Type B pancreatic cell (in vitro differentiated cells): ENCODE measurements around the gene CREB3L2. TPM values are rescaled to one million over a fixed set of nuclear protein-coding genes. Genes with fewer than 3 reads are reported as not detected.

ENCODE experiments used
- DNase-seq: peaks from one replicate; pipeline ENCODE4 v3.0.0; 2021; ENCODE audit warnings: mixed read lengths; ENCODE audit not compliant: unreplicated experiment; ENCODE audit errors: extremely low spot score
- H3K27ac Mint-ChIP-seq: 2 replicates; pipeline ENCODE4 v1.8.0; 2021; ENCODE audit warnings: mild to moderate bottlenecking, mixed read lengths
- H3K27me3 Mint-ChIP-seq: 2 replicates; pipeline ENCODE4 v1.8.0; 2021; ENCODE audit warnings: mixed read lengths
- H3K36me3 Mint-ChIP-seq: 2 replicates; pipeline ENCODE4 v1.8.0; 2021; ENCODE audit warnings: mixed read lengths
- H3K4me1 Mint-ChIP-seq: one replicate; pipeline ENCODE4 v1.8.0; 2021; ENCODE audit warnings: mixed read lengths; ENCODE audit not compliant: unreplicated experiment
- H3K4me3 Mint-ChIP-seq: 2 replicates; pipeline ENCODE4 v1.8.0; 2021; ENCODE audit warnings: mild to moderate bottlenecking, mixed read lengths
- H3K9me3 Mint-ChIP-seq: 2 replicates; pipeline ENCODE4 v1.8.0; 2021; ENCODE audit warnings: mixed read lengths
- total RNA-seq: library from RNA; stranded (reverse); gene quantifications from 2 replicates; pipeline ENCODE4 v1.2.1, GENCODE V29; 2021; ENCODE audit warnings: low replicate concordance
- TF ChIP-seq, protein P1 (sequence below): fragments of 200-600 bp; sonication (generic); conservative IDR thresholded peaks from 2 replicates; pipeline ENCODE4 v1.5.0; 2021; ENCODE audit warnings: antibody characterized with exemption, mild to moderate bottlenecking

The CREB3L2 gene
- total RNA-seq, 1 donor from 2014 or later, result 85.8 TPM

DNA sequence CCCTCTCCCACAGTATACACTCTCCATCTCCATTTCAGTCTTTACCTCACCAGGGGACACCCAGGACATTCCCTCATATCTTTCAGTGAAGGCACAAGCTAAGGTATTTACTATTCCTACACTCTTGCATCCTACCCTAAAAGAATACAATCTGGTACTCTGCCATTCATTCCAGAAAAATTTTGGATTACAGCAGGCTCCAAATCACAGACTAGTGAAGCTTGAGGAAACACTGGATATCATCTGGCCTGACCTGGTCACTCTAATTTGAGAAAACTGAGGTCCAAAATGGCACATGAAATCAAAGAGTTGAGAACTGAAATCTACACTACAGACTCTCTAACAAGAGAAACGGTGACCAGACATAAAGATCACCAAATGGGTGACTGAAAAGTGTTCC is 61.7 kb downstream of the CREB3L2 start:
- peak overlapping the region; percentile 57 for H3K27ac Mint-ChIP-seq
- H3K9me3 Mint-ChIP-seq, result peaks cover 8% of the 10 kb centered on the region
- DNase-seq, result no peak
- TF ChIP-seq, protein P1, sequence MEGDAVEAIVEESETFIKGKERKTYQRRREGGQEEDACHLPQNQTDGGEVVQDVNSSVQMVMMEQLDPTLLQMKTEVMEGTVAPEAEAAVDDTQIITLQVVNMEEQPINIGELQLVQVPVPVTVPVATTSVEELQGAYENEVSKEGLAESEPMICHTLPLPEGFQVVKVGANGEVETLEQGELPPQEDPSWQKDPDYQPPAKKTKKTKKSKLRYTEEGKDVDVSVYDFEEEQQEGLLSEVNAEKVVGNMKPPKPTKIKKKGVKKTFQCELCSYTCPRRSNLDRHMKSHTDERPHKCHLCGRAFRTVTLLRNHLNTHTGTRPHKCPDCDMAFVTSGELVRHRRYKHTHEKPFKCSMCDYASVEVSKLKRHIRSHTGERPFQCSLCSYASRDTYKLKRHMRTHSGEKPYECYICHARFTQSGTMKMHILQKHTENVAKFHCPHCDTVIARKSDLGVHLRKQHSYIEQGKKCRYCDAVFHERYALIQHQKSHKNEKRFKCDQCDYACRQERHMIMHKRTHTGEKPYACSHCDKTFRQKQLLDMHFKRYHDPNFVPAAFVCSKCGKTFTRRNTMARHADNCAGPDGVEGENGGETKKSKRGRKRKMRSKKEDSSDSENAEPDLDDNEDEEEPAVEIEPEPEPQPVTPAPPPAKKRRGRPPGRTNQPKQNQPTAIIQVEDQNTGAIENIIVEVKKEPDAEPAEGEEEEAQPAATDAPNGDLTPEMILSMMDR, result no peak
- no peak overlapping the region for H3K4me3 Mint-ChIP-seq
- peaks cover 27% of the 10 kb centered on the region for H3K36me3 Mint-ChIP-seq
- peaks cover 44% of the 10 kb centered on the region for H3K4me1 Mint-ChIP-seq
- no peaks in the 10 kb centered on the region for H3K27me3 Mint-ChIP-seq

DNA sequence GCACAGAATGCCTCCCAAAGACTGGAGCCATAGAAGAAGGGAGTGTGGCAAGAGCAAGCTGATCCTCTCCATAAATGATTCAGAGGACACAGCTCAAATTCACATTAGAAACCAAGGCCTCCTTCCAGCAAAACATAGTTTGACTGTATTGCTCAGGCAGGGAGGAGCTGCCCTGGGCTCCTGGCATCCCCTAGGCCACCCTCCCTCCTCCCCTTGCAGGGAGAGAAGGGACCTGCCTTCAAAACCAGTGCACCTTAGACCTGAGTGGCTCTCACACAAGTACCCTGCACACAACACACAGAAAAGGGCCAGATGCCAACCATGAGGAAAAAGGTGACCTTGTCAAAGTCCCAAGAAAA is 64.7 kb downstream of the CREB3L2 start:
- Mint-ChIP-seq H3K27ac (no peak overlapping the region), H3K4me3 (no peak overlapping the region), H3K36me3 (peaks cover 29% of the 10 kb centered on the region), H3K27me3 (no peaks in the 10 kb centered on the region), H3K9me3 (peaks cover 8% of the 10 kb centered on the region), H3K4me1 (peaks cover 56% of the 10 kb centered on the region)
- DNase-seq, result no peak
- TF ChIP-seq, protein P1, result no peak

DNA sequence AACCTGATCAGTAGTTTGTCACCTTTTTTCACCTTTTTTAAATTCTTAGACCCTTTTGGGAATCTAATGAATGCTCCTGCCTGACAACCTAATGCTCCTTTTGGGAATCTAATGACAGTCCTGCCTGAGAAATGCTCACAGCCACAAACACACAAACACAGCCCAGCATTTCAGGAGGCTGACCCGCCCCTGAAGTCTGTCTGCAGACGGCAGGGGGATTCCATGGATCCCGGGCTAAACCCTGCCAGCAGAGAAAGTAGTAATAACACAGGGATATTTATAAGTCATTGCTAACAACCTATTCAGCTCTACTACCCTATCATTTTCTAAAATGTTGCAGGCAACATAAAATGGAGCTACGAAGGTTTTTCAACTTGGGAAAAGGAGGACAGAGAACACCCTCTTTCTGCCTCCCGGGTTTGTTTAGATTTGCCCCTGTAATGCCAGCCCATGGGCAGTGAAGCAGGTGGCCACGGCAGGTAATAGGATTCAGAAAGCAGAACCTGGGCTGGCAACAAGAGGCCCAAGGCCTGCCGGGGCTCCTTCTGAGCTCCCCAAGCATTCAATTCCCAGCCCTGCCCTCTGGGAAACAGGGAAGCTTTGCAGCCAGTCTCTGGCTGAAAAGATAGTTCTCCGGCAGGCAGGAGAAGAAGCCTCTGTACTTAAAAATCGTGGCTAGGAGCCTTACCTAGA is 65.2 kb downstream of the CREB3L2 start:
- no peak for DNase-seq
- H3K27me3 Mint-ChIP-seq, result no peaks in the 10 kb centered on the region
- peaks cover 56% of the 10 kb centered on the region for H3K4me1 Mint-ChIP-seq
- H3K4me3 Mint-ChIP-seq, result no peak overlapping the region
- peak overlapping the region; percentile 44 for H3K27ac Mint-ChIP-seq
- TF ChIP-seq, protein P1, result no peak
- H3K36me3 Mint-ChIP-seq, result peaks cover 29% of the 10 kb centered on the region
- peaks cover 8% of the 10 kb centered on the region for H3K9me3 Mint-ChIP-seq

DNA sequence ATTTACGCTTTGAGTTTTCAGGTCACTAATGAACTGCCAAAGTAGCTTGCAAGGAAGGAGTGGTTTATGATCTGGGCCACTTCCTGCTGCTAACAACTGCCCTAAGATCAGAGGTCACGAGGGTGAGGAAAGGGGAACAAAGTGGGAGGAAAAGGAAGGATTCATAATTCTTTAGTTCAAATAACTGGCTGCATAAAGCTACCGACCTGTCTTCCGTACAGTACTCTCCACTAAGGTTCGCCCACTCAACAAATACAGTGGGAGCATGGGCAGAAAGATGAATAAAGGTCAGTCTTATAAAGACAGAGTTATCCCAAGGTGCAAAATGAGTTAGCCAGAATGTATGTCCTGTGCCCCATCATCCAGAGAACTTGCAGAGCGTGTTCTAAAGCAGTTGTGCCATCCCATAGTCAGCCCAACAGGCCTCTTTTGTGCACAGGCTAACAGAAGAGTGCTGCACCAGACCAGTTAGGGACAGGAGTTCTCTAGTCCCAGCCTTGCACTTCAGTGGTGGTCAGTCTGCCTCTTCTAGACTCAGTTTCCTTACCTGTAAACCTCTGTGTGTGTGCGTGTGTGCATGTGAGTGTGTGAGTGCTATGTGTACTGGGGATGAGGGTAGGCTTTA is 65.9 kb downstream of the CREB3L2 start:
- peaks cover 24% of the 10 kb centered on the region for H3K36me3 Mint-ChIP-seq
- DNase-seq, result no peak
- no peaks in the 10 kb centered on the region for H3K27me3 Mint-ChIP-seq
- H3K4me3 Mint-ChIP-seq, result no peak overlapping the region
- peak overlapping the region; percentile 44 for H3K27ac Mint-ChIP-seq
- H3K4me1 Mint-ChIP-seq, result peaks cover 51% of the 10 kb centered on the region
- H3K9me3 Mint-ChIP-seq, result peaks cover 4% of the 10 kb centered on the region
- TF ChIP-seq, protein P1, result no peak

DNA sequence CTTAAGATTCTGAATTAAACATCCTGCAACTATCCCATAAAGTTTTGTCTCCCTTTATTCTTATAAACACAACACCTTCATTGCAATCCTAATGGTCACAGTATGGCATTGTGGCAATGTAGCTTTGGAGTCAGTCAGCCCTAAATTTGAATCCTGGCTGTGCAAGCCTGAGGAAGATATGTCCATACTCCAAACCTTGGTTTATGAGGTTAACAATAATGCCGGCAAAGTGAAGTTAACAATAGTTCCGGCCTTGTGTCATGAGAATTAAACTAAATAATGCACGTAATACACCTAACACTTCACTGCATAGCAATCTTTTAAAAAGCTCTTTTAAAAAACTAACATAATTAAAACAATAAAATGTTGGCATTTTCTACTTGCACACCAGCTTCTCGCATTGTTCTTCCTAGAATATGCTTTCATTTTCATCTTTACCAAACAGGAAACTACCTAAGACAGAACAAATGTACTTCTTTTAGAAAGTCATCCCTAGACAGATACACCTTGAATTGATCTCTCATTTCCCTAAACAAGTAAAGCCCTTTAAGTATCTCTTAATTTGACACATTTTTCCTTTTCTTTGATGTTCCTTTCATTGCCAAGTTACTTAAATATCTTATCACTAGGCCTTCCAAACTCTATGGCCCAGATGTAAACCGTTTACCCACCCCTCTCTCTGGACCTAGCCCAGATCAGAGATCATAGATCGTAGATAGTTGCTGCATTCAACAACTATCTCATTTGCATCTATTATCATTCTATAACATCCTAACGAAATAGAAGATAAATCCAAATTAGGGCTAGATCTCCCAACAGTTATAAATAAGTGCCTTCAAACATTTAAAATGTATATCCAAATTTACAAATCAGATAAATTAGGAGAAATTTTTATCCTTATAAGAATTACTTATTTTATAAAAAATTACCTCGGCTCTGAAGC is 66.7 kb downstream of the CREB3L2 start:
- Mint-ChIP-seq H3K4me3 (peak overlapping the region; percentile 18), H3K9me3 (peaks cover 4% of the 10 kb centered on the region), H3K27ac (peak overlapping the region; percentile 50), H3K4me1 (peaks cover 50% of the 10 kb centered on the region), H3K36me3 (peaks cover 27% of the 10 kb centered on the region), H3K27me3 (no peaks in the 10 kb centered on the region)
- TF ChIP-seq, protein P1, result no peak
- no peak for DNase-seq
